ENCODE results near the gene CASZ1.

GRCh38 chr1:10741696-10742095 is 54.8 kb downstream of the CASZ1 start:
- no peak for TF ChIP-seq CTCF (IDR thresholded peaks at IDR 0.05; ENCODE audit: insufficient read depth, low read depth, low read length)
- no peak for TF ChIP-seq EZH2 (IDR thresholded peaks at IDR 0.05; ENCODE audit: insufficient read depth, low read length)
